Effector memory CD4-positive, alpha-beta T cell (primary cell): ENCODE results near the gene RAB8A.

Experiments used
- DNase-seq, 3 donors: peaks; one replicate each; pipeline ENCODE4 v3.0.0-alpha.2; 2020
- H3K27ac ChIP-seq: 2 replicates; pipeline ENCODE4 v1.7.0; 2013; ENCODE audit warnings: mild to moderate bottlenecking, low read length, moderate library complexity; ENCODE audit not compliant: insufficient read depth, poor library complexity, severe bottlenecking
- H3K27me3 ChIP-seq: replicated peaks from 2 replicates; pipeline ENCODE4 v1.7.0; 2013; ENCODE audit warnings: mild to moderate bottlenecking, low read length; ENCODE audit not compliant: insufficient read depth, control insufficient read depth, poor library complexity, severe bottlenecking
- H3K36me3 ChIP-seq: 2 replicates; pipeline ENCODE4 v1.7.0; 2013; ENCODE audit warnings: mild to moderate bottlenecking, low read length, moderate library complexity; ENCODE audit not compliant: control insufficient read depth, insufficient read depth
- H3K4me1 ChIP-seq: 2 replicates; pipeline ENCODE4 v1.7.0; 2013; ENCODE audit warnings: low read length, mild to moderate bottlenecking; ENCODE audit not compliant: control insufficient read depth, insufficient read depth, poor library complexity, severe bottlenecking
- H3K4me3 ChIP-seq: 2 replicates; pipeline ENCODE4 v1.7.0; 2013; ENCODE audit warnings: low read length, low read depth, mild to moderate bottlenecking; ENCODE audit not compliant: insufficient read depth, poor library complexity, severe bottlenecking
- H3K9me3 ChIP-seq: 2 replicates; pipeline ENCODE4 v1.7.0; 2013; ENCODE audit warnings: mild to moderate bottlenecking, low read length, moderate library complexity; ENCODE audit not compliant: control insufficient read depth

The RAB8A gene

DNA sequence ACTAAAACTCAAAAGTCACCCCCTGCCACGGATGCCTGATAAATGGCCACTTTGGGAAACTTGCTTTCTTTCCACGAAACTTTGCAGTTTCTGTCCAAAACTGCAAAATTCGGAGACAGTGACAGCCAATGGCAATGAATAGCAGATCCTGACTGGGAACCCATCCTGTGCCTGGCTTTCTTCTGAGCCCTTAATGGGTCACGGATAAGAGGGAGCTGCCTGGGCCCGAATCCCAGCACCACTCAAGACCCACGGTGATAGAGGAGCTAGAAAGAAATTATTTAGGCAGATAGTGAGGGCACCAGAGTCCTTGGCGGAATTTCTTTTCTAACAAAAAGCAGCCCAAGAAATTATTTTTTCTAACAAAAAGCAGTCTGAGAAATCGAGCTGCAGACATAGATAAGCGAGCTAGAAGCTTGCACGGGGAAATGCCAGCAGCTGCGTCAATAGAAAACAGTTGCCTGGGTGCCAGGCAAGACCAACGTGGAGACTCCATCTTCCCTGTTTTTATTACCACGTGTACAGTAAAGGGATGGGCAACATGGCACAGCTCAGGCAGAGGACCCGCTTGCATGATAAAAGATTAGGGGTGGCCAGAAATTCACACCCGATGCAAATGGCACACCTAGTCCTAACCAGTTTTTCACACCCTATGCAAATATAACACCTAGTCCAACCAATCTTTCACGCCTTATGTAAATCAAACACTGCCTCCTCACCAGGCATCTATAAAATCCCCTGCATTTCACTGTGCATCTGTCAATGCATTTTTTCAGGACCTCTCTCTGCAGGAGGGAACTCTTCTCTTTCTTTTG is 24.7 kb downstream of the RAB8A start:
- DNase-seq = no peak
- peaks cover 24% of the 10 kb centered on the region for H3K36me3 ChIP-seq
- H3K4me3 ChIP-seq = no peak overlapping the region
- H3K27me3 ChIP-seq = no peaks in the 10 kb centered on the region
- no peak overlapping the region for H3K27ac ChIP-seq
- no peaks in the 10 kb centered on the region for H3K4me1 ChIP-seq
- no peaks in the 10 kb centered on the region for H3K9me3 ChIP-seq

- Histone ChIP-seq H3K27me3 (no peaks in the 10 kb centered on the region), H3K27ac (no peak overlapping the region), H3K4me1 (no peaks in the 10 kb centered on the region), H3K36me3 (no peaks in the 10 kb centered on the region), H3K9me3 (no peaks in the 10 kb centered on the region), H3K4me3 (no peak overlapping the region)
- no peak for DNase-seq
These were observed 28.1 kb downstream of the RAB8A start for GRCh38 chr19:16139752-16140151.

- H3K4me3 ChIP-seq = no peak overlapping the region
- DNase-seq = no peak
- no peaks in the 10 kb centered on the region for H3K9me3 ChIP-seq
- H3K27ac ChIP-seq = no peak overlapping the region
- peaks cover 4% of the 10 kb centered on the region for H3K4me1 ChIP-seq
- H3K36me3 ChIP-seq = no peaks in the 10 kb centered on the region
- H3K27me3 ChIP-seq = no peaks in the 10 kb centered on the region
These were observed 29.4 kb downstream of the RAB8A start for GRCh38 chr19:16141043-16141442.

- H3K36me3 ChIP-seq = no peaks in the 10 kb centered on the region
- DNase-seq = no peak
- H3K27ac ChIP-seq = no peak overlapping the region
- no peaks in the 10 kb centered on the region for H3K27me3 ChIP-seq
- H3K9me3 ChIP-seq = no peaks in the 10 kb centered on the region
- H3K4me3 ChIP-seq = no peak overlapping the region
- H3K4me1 ChIP-seq = peaks cover 4% of the 10 kb centered on the region
These were observed 30.4 kb downstream of the RAB8A start for GRCh38 chr19:16142032-16142580.

GRCh38 chr19:16143399-16144215 is 31.9 kb downstream of the RAB8A start, which contains the start of gene HSH2D:
TSS of gene HSH2D (plus strand) at chr19:16143685. CDS start at chr19:16148751, 5,066 bp downstream.
- no peaks in the 10 kb centered on the region for H3K9me3 ChIP-seq
- peak; percentile 48 to 65 (median 62) for DNase-seq
- H3K4me3 ChIP-seq = peak within 1 kb of the TSS; percentile 65
- H3K27me3 ChIP-seq = no peaks in the 10 kb centered on the region
- H3K36me3 ChIP-seq = peaks cover 4% of the 10 kb centered on the region
- peaks cover 4% of the 10 kb centered on the region for H3K4me1 ChIP-seq
- peak within 1 kb of the TSS; percentile 71 for H3K27ac ChIP-seq

GRCh38 chr19:16144216-16144581 is 32.5 kb downstream of the RAB8A start:
- Histone ChIP-seq H3K27me3 (no peaks in the 10 kb centered on the region), H3K4me3 (peak overlapping the region; percentile 65), H3K36me3 (peaks cover 10% of the 10 kb centered on the region), H3K27ac (peak overlapping the region; percentile 71), H3K9me3 (no peaks in the 10 kb centered on the region), H3K4me1 (peaks cover 4% of the 10 kb centered on the region)
- DNase-seq = no peak

GRCh38 chr19:16146112-16146511 is 34.4 kb downstream of the RAB8A start:
- H3K9me3 ChIP-seq = no peaks in the 10 kb centered on the region
- no peaks in the 10 kb centered on the region for H3K27me3 ChIP-seq
- H3K4me1 ChIP-seq = peaks cover 4% of the 10 kb centered on the region
- H3K36me3 ChIP-seq = peaks cover 21% of the 10 kb centered on the region
- no peak for DNase-seq
- no peak overlapping the region for H3K27ac ChIP-seq
- no peak overlapping the region for H3K4me3 ChIP-seq

GRCh38 chr19:16148443-16149229 is 36.9 kb downstream of the RAB8A start:
- H3K27ac ChIP-seq = no peak overlapping the region
- peaks cover 40% of the 10 kb centered on the region for H3K36me3 ChIP-seq
- H3K9me3 ChIP-seq = no peaks in the 10 kb centered on the region
- H3K4me3 ChIP-seq = no peak overlapping the region
- no peak for DNase-seq
- no peaks in the 10 kb centered on the region for H3K27me3 ChIP-seq
- peaks cover 4% of the 10 kb centered on the region for H3K4me1 ChIP-seq

DNA sequence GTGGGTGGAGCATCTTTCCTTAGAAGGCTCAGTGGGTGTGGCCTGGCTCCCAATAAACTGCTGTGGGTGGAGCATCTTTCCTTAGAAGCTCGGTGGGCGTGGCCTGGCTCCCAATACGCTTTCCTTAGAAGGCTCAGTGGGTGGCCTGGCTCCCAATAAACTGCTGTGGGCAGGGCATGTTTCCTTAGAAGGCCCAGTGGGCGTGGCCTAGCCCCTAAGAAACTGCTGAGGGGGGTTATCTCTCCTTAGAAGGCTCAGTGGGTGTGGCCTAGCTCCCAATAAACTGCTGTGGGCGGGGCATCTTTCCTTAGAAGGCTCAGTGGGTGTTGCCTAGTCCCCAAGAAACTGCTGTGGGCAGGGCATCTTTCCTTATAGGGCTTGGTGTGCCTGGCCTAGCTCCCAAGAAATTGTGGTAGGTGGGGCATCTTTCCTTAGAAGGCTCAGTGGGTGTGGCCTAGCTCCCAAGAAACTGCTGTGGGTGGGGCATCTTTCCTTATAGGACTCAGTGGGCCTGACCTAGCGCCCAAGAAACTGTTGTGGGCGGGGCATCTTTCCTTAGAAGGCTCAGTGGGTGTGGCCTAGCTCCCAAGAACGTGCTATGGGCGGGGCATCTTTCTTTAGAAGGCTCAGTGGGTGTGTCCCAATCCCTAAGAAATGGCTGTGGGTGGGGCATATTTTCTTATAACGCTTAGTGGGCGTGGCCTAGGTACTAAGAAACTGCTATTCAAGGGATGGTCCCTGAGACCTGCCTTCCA is 42.1 kb downstream of the RAB8A start:
- H3K9me3 ChIP-seq = no peaks in the 10 kb centered on the region
- H3K4me1 ChIP-seq = no peaks in the 10 kb centered on the region
- H3K36me3 ChIP-seq = peaks cover 77% of the 10 kb centered on the region
- no peak for DNase-seq
- no peak overlapping the region for H3K27ac ChIP-seq
- H3K27me3 ChIP-seq = no peaks in the 10 kb centered on the region
- no peak overlapping the region for H3K4me3 ChIP-seq
